Mucosa of rectum (tissue), 2 donors: ENCODE data around the gene RAB11A.
A peak's percentile ranks its signal among the peaks of the same experiment; 100 is the strongest.

Experiments
- H3K27ac ChIP-seq, 2 donors: one replicate each; pipeline ENCODE4 v1.7.0; 2013; ENCODE audit warnings: inconsistent platforms in 2 of 2, low read depth in 2 of 2, low read length in 2 of 2
- H3K27me3 ChIP-seq, 2 donors: one replicate each; pipeline ENCODE4 v1.7.0; 2013; ENCODE audit warnings: low read length in 2 of 2; ENCODE audit not compliant: control insufficient read depth in 2 of 2, insufficient read depth in 2 of 2
- H3K36me3 ChIP-seq, 2 donors: one replicate each; pipeline ENCODE4 v1.7.0; 2013; ENCODE audit warnings: low read length in 2 of 2; ENCODE audit not compliant: control insufficient read depth in 2 of 2, insufficient read depth in 2 of 2
- H3K4me1 ChIP-seq, 2 donors: one replicate each; pipeline ENCODE4 v1.7.0; 2013; ENCODE audit warnings: low read length in 2 of 2, mild to moderate bottlenecking in 1 of 2; ENCODE audit not compliant: control insufficient read depth in 2 of 2, insufficient read depth in 2 of 2
- H3K4me3 ChIP-seq, 2 donors: one replicate each; pipeline ENCODE4 v1.7.0; 2013; ENCODE audit warnings: low read length in 2 of 2
- H3K9ac ChIP-seq, 2 donors: one replicate each; pipeline ENCODE4 v1.7.0; 2013; ENCODE audit warnings: low read length in 2 of 2, low read depth in 1 of 2, mild to moderate bottlenecking in 1 of 2
- H3K9me3 ChIP-seq, 2 donors: one replicate each; pipeline ENCODE4 v1.7.0; 2013; ENCODE audit warnings: low read length in 2 of 2; ENCODE audit not compliant: control insufficient read depth in 2 of 2
- donor health status: healthy.
- donor health status: Normal muscosa, but diverticular disease.

RAB11A gene

GRCh38 chr15:65869126-65869953 lies at the start of gene RAB11A:
TSS of gene RAB11A (plus strand) at chr15:65869491. CDS start at chr15:65869586, 95 bp downstream.
- peaks cover 5 to 8% of the 10 kb centered on the region in 2 donors for H3K4me1 ChIP-seq
- H3K27ac ChIP-seq = peak within 1 kb of the TSS; percentile 95 to 99
- peak within 1 kb of the TSS; percentile 91 to 99 for H3K4me3 ChIP-seq
- no peaks in the 10 kb centered on the region for H3K9me3 ChIP-seq
- H3K9ac ChIP-seq = peak within 1 kb of the TSS; percentile 97 to 99
- H3K36me3 ChIP-seq = no peaks in the 10 kb centered on the region
- no peaks in the 10 kb centered on the region for H3K27me3 ChIP-seq

GRCh38 chr15:65819563-65819960 lies 49.7 kb upstream of the RAB11A start:
- Histone ChIP-seq H3K4me3 (no peak overlapping the region), H3K36me3 (no peaks in the 10 kb centered on the region), H3K27me3 (no peaks in the 10 kb centered on the region), H3K9ac (no peak overlapping the region), H3K4me1 (peaks cover 2 to 4% of the 10 kb centered on the region in 2 donors), H3K27ac (peak overlapping the region; percentile 13 to 28), H3K9me3 (no peaks in the 10 kb centered on the region)

GRCh38 chr15:65821070-65821469 lies 48.2 kb upstream of the RAB11A start:
- H3K9ac ChIP-seq = no peak overlapping the region
- H3K4me3 ChIP-seq = no peak overlapping the region
- H3K27me3 ChIP-seq = no peaks in the 10 kb centered on the region
- no peaks in the 10 kb centered on the region for H3K9me3 ChIP-seq
- H3K27ac ChIP-seq = no peak overlapping the region
- no peaks in the 10 kb centered on the region for H3K36me3 ChIP-seq
- peaks cover 2 to 4% of the 10 kb centered on the region in 2 donors for H3K4me1 ChIP-seq

GRCh38 chr15:65822316-65822715 lies 47.0 kb upstream of the RAB11A start:
- Histone ChIP-seq H3K27me3 (no peaks in the 10 kb centered on the region), H3K9ac (no peak overlapping the region), H3K4me1 (peaks cover 2 to 4% of the 10 kb centered on the region in 2 donors), H3K9me3 (no peaks in the 10 kb centered on the region), H3K27ac (no peak overlapping the region), H3K4me3 (no peak overlapping the region), H3K36me3 (no peaks in the 10 kb centered on the region)

GRCh38 chr15:65824031-65824743 lies 45.1 kb upstream of the RAB11A start:
- H3K36me3 ChIP-seq = no peaks in the 10 kb centered on the region
- H3K9ac ChIP-seq = no peak overlapping the region
- no peaks in the 10 kb centered on the region for H3K27me3 ChIP-seq
- peaks cover 5 to 6% of the 10 kb centered on the region in 2 donors for H3K4me1 ChIP-seq
- H3K9me3 ChIP-seq = no peaks in the 10 kb centered on the region
- no peak overlapping the region for H3K27ac ChIP-seq
- no peak overlapping the region for H3K4me3 ChIP-seq

GRCh38 chr15:65824941-65825544 lies 44.2 kb upstream of the RAB11A start:
- H3K4me1 ChIP-seq = peaks cover 6 to 11% of the 10 kb centered on the region in 2 donors
- no peaks in the 10 kb centered on the region for H3K27me3 ChIP-seq
- no peak overlapping the region for H3K27ac ChIP-seq
- H3K9ac ChIP-seq = no peak overlapping the region
- H3K4me3 ChIP-seq = no peak overlapping the region
- H3K36me3 ChIP-seq = no peaks in the 10 kb centered on the region
- no peaks in the 10 kb centered on the region for H3K9me3 ChIP-seq

- H3K36me3 ChIP-seq = no peaks in the 10 kb centered on the region
- peaks cover 9 to 11% of the 10 kb centered on the region in 2 donors for H3K4me1 ChIP-seq
- no peaks in the 10 kb centered on the region for H3K9me3 ChIP-seq
- H3K27ac ChIP-seq = no peak overlapping the region
- no peaks in the 10 kb centered on the region for H3K27me3 ChIP-seq
- H3K9ac ChIP-seq = no peak overlapping the region
- H3K4me3 ChIP-seq = no peak overlapping the region
Observed at GRCh38 chr15:65827065-65827464, 42.2 kb upstream of the RAB11A start.

GRCh38 chr15:65828585-65828984 lies 40.7 kb upstream of the RAB11A start:
- peaks cover 19 to 22% of the 10 kb centered on the region in 2 donors for H3K4me1 ChIP-seq
- H3K9me3 ChIP-seq = no peaks in the 10 kb centered on the region
- H3K36me3 ChIP-seq = no peaks in the 10 kb centered on the region
- no peak overlapping the region for H3K9ac ChIP-seq
- no peak overlapping the region for H3K4me3 ChIP-seq
- H3K27me3 ChIP-seq = no peaks in the 10 kb centered on the region
- H3K27ac ChIP-seq = peak overlapping the region; percentile 23 to 27

- Histone ChIP-seq H3K4me3 (no peak overlapping the region), H3K27ac (peak overlapping the region; percentile 3 to 27), H3K9ac (no peak overlapping the region), H3K9me3 (no peaks in the 10 kb centered on the region), H3K36me3 (no peaks in the 10 kb centered on the region), H3K4me1 (peaks cover 25 to 29% of the 10 kb centered on the region in 2 donors), H3K27me3 (no peaks in the 10 kb centered on the region)
Observed at GRCh38 chr15:65829130-65829764, 40.0 kb upstream of the RAB11A start.
